ENCODE data around the gene TNC.

Gene TNC

DNA sequence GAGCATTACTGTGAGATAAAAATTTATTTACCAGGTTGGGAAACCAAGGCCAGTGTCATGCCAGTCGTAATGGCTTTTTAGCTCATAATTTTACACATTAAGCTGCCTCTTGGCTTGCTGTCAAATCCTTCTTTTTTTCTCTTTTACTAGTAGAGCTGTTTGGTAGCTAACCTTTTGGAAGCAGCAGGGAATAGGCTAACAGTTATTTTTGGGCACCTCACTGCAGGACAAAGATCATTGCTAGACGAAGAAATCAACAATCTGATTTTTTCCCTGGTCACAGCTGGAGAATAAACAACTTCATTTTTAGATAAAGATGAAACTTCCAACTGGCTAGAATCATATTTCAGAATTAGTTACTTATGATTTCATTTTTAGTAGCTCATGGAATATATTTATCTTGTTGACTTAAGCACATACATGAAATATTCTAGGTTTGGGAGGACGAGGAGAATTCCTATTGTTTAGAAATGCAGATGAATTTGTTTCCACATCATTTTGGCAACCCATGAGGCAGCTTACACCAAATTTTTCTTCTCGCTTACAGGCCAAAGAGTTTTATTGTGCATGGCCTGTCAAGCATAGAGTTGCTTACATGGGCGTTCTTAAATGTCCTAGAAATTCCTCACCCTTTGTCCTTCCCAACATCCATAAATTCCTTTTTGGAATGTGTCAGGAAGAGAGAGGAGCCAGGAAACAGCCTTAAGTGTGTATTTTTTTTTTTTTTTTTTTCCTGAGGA is 19.6 kb downstream of the TNC start:
- H3K27me3 ChIP-seq (ENCODE audit: low read depth, low read length) = no peaks in the 10 kb centered on the region
- peak overlapping the region; percentile 19 for H3K27ac ChIP-seq (ENCODE audit: low read length)
- peaks cover 0 to 29% of the 10 kb centered on the region in 2 donors for H3K4me1 ChIP-seq (ENCODE audit: control insufficient read depth in 1 of 2, insufficient read depth in 2 of 2, low read length in 2 of 2)
- H3K4me3 ChIP-seq (ENCODE audit: low read depth in 1 of 2, low read length in 2 of 2) = no peak overlapping the region
- H3K9me3 ChIP-seq (ENCODE audit: control insufficient read depth in 1 of 2, low read length in 2 of 2) = no peaks in the 10 kb centered on the region
- no peaks in the 10 kb centered on the region for H3K36me3 ChIP-seq (ENCODE audit: control insufficient read depth in 1 of 2, insufficient read depth in 2 of 2, low read length in 2 of 2)

GRCh38 chr9:115093520-115093919 is 24.4 kb downstream of the TNC start:
- Histone ChIP-seq H3K9me3 (ENCODE audit: control insufficient read depth in 1 of 2, low read length in 2 of 2) (no peaks in the 10 kb centered on the region), H3K27me3 (ENCODE audit: low read depth, low read length) (no peaks in the 10 kb centered on the region), H3K4me3 (ENCODE audit: low read depth in 1 of 2, low read length in 2 of 2) (no peak overlapping the region), H3K4me1 (ENCODE audit: control insufficient read depth in 1 of 2, insufficient read depth in 2 of 2, low read length in 2 of 2) (peaks cover 0 to 21% of the 10 kb centered on the region in 2 donors), H3K36me3 (ENCODE audit: control insufficient read depth in 1 of 2, insufficient read depth in 2 of 2, low read length in 2 of 2) (peaks cover 10 to 12% of the 10 kb centered on the region in 2 donors), H3K27ac (ENCODE audit: low read length) (no peak overlapping the region)

- Histone ChIP-seq H3K36me3 (ENCODE audit: control insufficient read depth in 1 of 2, insufficient read depth in 2 of 2, low read length in 2 of 2) (peaks cover 16 to 32% of the 10 kb centered on the region in 2 donors), H3K4me3 (ENCODE audit: low read depth in 1 of 2, low read length in 2 of 2) (no peak overlapping the region), H3K27ac (ENCODE audit: low read length) (no peak overlapping the region), H3K9me3 (ENCODE audit: control insufficient read depth in 1 of 2, low read length in 2 of 2) (no peaks in the 10 kb centered on the region), H3K4me1 (ENCODE audit: control insufficient read depth in 1 of 2, insufficient read depth in 2 of 2, low read length in 2 of 2) (peaks cover 0 to 9% of the 10 kb centered on the region in 2 donors), H3K27me3 (ENCODE audit: low read depth, low read length) (no peaks in the 10 kb centered on the region)
Observed at GRCh38 chr9:115090486-115090885, 27.5 kb downstream of the TNC start.

GRCh38 chr9:115088860-115089259 is 29.1 kb downstream of the TNC start:
- Histone ChIP-seq H3K4me3 (ENCODE audit: low read depth in 1 of 2, low read length in 2 of 2) (no peak overlapping the region), H3K27ac (ENCODE audit: low read length) (no peak overlapping the region), H3K9me3 (ENCODE audit: control insufficient read depth in 1 of 2, low read length in 2 of 2) (no peaks in the 10 kb centered on the region), H3K4me1 (ENCODE audit: control insufficient read depth in 1 of 2, insufficient read depth in 2 of 2, low read length in 2 of 2) (peaks cover 0 to 4% of the 10 kb centered on the region in 2 donors), H3K36me3 (ENCODE audit: control insufficient read depth in 1 of 2, insufficient read depth in 2 of 2, low read length in 2 of 2) (peaks cover 16 to 48% of the 10 kb centered on the region in 2 donors), H3K27me3 (ENCODE audit: low read depth, low read length) (no peaks in the 10 kb centered on the region)

DNA sequence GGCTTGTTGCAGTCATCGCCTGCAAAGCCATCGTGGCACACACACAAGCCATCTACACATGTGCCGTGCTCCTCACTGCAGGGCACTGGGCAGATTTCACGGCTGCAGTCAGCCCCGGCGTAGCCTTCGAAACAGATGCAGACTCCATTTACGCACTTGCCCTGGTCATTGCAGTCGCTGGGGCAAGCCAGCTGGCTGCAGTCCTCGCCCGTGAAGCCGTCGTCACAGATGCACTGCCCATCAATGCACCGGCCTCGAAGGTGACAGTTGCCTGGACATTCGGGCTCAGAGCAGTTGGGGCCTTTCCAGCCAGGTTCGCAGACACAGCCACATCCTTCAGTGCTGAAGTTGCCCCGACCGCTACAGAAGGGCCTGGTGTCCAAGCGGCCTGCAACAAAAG is 31.1 kb downstream of the TNC start:
- H3K36me3 ChIP-seq (ENCODE audit: control insufficient read depth in 1 of 2, insufficient read depth in 2 of 2, low read length in 2 of 2) = peaks cover 21 to 62% of the 10 kb centered on the region in 2 donors
- no peak overlapping the region for H3K27ac ChIP-seq (ENCODE audit: low read length)
- no peaks in the 10 kb centered on the region for H3K9me3 ChIP-seq (ENCODE audit: control insufficient read depth in 1 of 2, low read length in 2 of 2)
- H3K27me3 ChIP-seq (ENCODE audit: low read depth, low read length) = no peaks in the 10 kb centered on the region
- H3K4me3 ChIP-seq (ENCODE audit: low read depth in 1 of 2, low read length in 2 of 2) = no peak overlapping the region
- H3K4me1 ChIP-seq (ENCODE audit: control insufficient read depth in 1 of 2, insufficient read depth in 2 of 2, low read length in 2 of 2) = peaks cover 0 to 4% of the 10 kb centered on the region in 2 donors

GRCh38 chr9:115086461-115086860 is 31.5 kb downstream of the TNC start:
- Histone ChIP-seq H3K4me3 (ENCODE audit: low read depth in 1 of 2, low read length in 2 of 2) (no peak overlapping the region), H3K27me3 (ENCODE audit: low read depth, low read length) (no peaks in the 10 kb centered on the region), H3K36me3 (ENCODE audit: control insufficient read depth in 1 of 2, insufficient read depth in 2 of 2, low read length in 2 of 2) (peaks cover 22 to 66% of the 10 kb centered on the region in 2 donors), H3K9me3 (ENCODE audit: control insufficient read depth in 1 of 2, low read length in 2 of 2) (no peaks in the 10 kb centered on the region), H3K4me1 (ENCODE audit: control insufficient read depth in 1 of 2, insufficient read depth in 2 of 2, low read length in 2 of 2) (peaks cover 0 to 7% of the 10 kb centered on the region in 2 donors), H3K27ac (ENCODE audit: low read length) (no peak overlapping the region)

DNA sequence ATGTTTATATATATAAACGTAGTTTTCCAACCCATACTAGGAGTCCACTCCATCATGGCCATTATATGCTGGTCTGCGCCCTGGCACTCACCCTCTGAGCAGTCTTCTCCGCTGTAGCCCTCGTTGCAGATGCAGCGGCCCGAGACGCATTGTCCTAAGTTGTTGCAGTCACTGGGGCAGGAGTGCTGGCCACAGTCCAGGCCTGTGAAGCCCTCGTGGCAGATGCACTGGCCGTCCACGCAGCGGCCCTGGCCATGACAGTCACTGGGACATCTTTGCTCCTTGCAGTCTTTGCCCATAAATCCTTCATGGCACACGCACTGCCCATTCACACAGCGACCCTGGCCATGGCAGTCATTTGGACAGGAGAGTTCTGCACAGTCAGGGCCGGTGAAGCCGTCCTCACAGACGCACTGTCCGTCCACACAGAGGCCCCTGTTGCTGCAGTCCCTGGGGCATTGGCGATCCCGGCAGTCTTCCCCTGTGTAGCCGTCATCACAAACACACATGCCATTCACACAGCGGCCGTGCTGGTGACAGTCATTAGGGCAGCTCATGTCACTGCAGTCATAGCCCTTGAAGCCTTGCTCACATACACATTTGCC is 32.1 kb downstream of the TNC start:
- H3K27ac ChIP-seq (ENCODE audit: low read length) = no peak overlapping the region
- H3K36me3 ChIP-seq (ENCODE audit: control insufficient read depth in 1 of 2, insufficient read depth in 2 of 2, low read length in 2 of 2) = peaks cover 27 to 71% of the 10 kb centered on the region in 2 donors
- H3K4me3 ChIP-seq (ENCODE audit: low read depth in 1 of 2, low read length in 2 of 2) = no peak overlapping the region
- no peaks in the 10 kb centered on the region for H3K9me3 ChIP-seq (ENCODE audit: control insufficient read depth in 1 of 2, low read length in 2 of 2)
- no peaks in the 10 kb centered on the region for H3K27me3 ChIP-seq (ENCODE audit: low read depth, low read length)
- H3K4me1 ChIP-seq (ENCODE audit: control insufficient read depth in 1 of 2, insufficient read depth in 2 of 2, low read length in 2 of 2) = peaks cover 0 to 10% of the 10 kb centered on the region in 2 donors

DNA sequence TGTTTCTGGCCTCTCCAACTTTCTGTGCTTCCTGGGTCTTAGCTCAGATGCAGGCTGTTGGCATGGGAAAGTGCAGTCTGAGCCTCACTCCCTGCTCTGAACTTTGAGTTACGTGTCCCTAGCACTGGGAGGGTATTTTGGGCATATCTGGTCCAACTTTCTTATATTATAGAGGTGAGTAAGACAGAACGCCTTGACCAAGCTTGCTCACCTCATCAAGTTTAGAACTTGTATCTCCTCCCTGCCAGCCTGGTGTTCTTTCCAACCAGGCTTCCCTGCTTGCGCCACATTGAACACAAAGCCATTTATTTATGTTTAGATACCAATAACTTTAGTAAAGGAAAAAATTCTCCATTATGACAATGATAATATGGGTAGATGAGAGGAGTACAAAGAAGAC is 33.2 kb downstream of the TNC start:
- Histone ChIP-seq H3K4me1 (ENCODE audit: control insufficient read depth in 1 of 2, insufficient read depth in 2 of 2, low read length in 2 of 2) (peaks cover 0 to 10% of the 10 kb centered on the region in 2 donors), H3K27me3 (ENCODE audit: low read depth, low read length) (no peaks in the 10 kb centered on the region), H3K27ac (ENCODE audit: low read length) (no peak overlapping the region), H3K9me3 (ENCODE audit: control insufficient read depth in 1 of 2, low read length in 2 of 2) (no peaks in the 10 kb centered on the region), H3K4me3 (ENCODE audit: low read depth in 1 of 2, low read length in 2 of 2) (no peak overlapping the region), H3K36me3 (ENCODE audit: control insufficient read depth in 1 of 2, insufficient read depth in 2 of 2, low read length in 2 of 2) (peaks cover 17 to 62% of the 10 kb centered on the region in 2 donors)

GRCh38 chr9:115084157-115084556 is 33.8 kb downstream of the TNC start:
- Histone ChIP-seq H3K27me3 (ENCODE audit: low read depth, low read length) (no peaks in the 10 kb centered on the region), H3K36me3 (ENCODE audit: control insufficient read depth in 1 of 2, insufficient read depth in 2 of 2, low read length in 2 of 2) (peaks cover 20 to 65% of the 10 kb centered on the region in 2 donors), H3K9me3 (ENCODE audit: control insufficient read depth in 1 of 2, low read length in 2 of 2) (no peaks in the 10 kb centered on the region), H3K27ac (ENCODE audit: low read length) (no peak overlapping the region), H3K4me3 (ENCODE audit: low read depth in 1 of 2, low read length in 2 of 2) (no peak overlapping the region), H3K4me1 (ENCODE audit: control insufficient read depth in 1 of 2, insufficient read depth in 2 of 2, low read length in 2 of 2) (peaks cover 0 to 10% of the 10 kb centered on the region in 2 donors)

DNA sequence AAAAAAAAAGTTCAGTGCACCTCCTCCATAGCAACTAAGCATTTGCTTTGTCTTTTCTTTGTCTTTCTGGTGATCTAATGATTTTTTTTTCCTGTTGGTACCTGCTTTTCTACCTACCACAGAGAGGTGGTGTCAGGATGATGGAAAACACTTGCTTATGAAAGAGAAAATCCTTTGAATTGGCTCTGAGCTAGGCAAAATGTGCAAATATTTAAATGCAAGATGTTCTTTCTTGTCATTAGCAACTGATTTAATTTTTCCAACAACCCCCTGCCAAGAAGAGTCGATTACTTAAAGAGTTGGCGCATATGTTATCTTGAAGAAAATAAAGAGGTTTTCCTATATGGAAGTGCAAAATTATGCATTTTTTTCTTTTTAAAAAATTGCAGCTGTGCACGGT is 37.7 kb downstream of the TNC start:
- Histone ChIP-seq H3K27ac (ENCODE audit: low read length) (no peak overlapping the region), H3K27me3 (ENCODE audit: low read depth, low read length) (no peaks in the 10 kb centered on the region), H3K4me1 (ENCODE audit: control insufficient read depth in 1 of 2, insufficient read depth in 2 of 2, low read length in 2 of 2) (peaks cover 0 to 6% of the 10 kb centered on the region in 2 donors), H3K9me3 (ENCODE audit: control insufficient read depth in 1 of 2, low read length in 2 of 2) (no peaks in the 10 kb centered on the region), H3K36me3 (ENCODE audit: control insufficient read depth in 1 of 2, insufficient read depth in 2 of 2, low read length in 2 of 2) (peaks cover 17 to 56% of the 10 kb centered on the region in 2 donors), H3K4me3 (ENCODE audit: low read depth in 1 of 2, low read length in 2 of 2) (no peak overlapping the region)

- Histone ChIP-seq H3K9me3 (ENCODE audit: control insufficient read depth in 1 of 2, low read length in 2 of 2) (no peaks in the 10 kb centered on the region), H3K36me3 (ENCODE audit: control insufficient read depth in 1 of 2, insufficient read depth in 2 of 2, low read length in 2 of 2) (peaks cover 22 to 56% of the 10 kb centered on the region in 2 donors), H3K4me1 (ENCODE audit: control insufficient read depth in 1 of 2, insufficient read depth in 2 of 2, low read length in 2 of 2) (peaks cover 0 to 6% of the 10 kb centered on the region in 2 donors), H3K4me3 (ENCODE audit: low read depth in 1 of 2, low read length in 2 of 2) (no peak overlapping the region), H3K27ac (ENCODE audit: low read length) (no peak overlapping the region), H3K27me3 (ENCODE audit: low read depth, low read length) (no peaks in the 10 kb centered on the region)
Observed at GRCh38 chr9:115079156-115079555, 38.8 kb downstream of the TNC start.
